LHCN-M2 (cell line): Measurements from ENCODE around the gene ZNF646. TPM values are rescaled to one million over a fixed set of nuclear protein-coding genes. Genes with fewer than 3 reads are reported as not detected.
A peak's percentile ranks its signal among the peaks of the same experiment; 100 is the strongest.
"Not testable (repeated sequence)": the region's sequence is repeated elsewhere in the genome, so short reads cannot be mapped to it uniquely, and the experiment has no call there.

ENCODE experiments used
- DNase-seq: peaks from one replicate; pipeline ENCODE4 v3.0.0-alpha.2; 2012; ENCODE audit warnings: low read depth
- total RNA-seq: library from RNA; depleted of rRNA; stranded (reverse); fragments of >200 nt; gene quantifications from 2 replicates; pipeline ENCODE4 v1.2.3, GENCODE V29; 2014

The ZNF646 gene
- total RNA-seq, 1 experiment from 2014 or later = 28.5 TPM

GRCh38 chr16:31083556-31083955 is 9.3 kb downstream of the ZNF646 start:
- no peak for DNase-seq

GRCh38 chr16:31083981-31084380 is 9.8 kb downstream of the ZNF646 start:
- DNase-seq = no peak

- DNase-seq = peak; percentile 70
Observed at GRCh38 chr16:31084584-31085302, 10.5 kb downstream of the ZNF646 start.

GRCh38 chr16:31085411-31085810 is 11.2 kb downstream of the ZNF646 start:
- no peak for DNase-seq

GRCh38 chr16:31085873-31086628 is 11.8 kb downstream of the ZNF646 start:
- peak; percentile 90 for DNase-seq

GRCh38 chr16:31086629-31086906 is 12.3 kb downstream of the ZNF646 start:
- DNase-seq = no peak

GRCh38 chr16:31087481-31087880 is 13.3 kb downstream of the ZNF646 start:
- DNase-seq = no peak

- DNase-seq = no peak
Observed at GRCh38 chr16:31087971-31088370, 13.7 kb downstream of the ZNF646 start.

- no peak for DNase-seq
Observed at GRCh38 chr16:31088459-31089183, 14.4 kb downstream of the ZNF646 start, which contains the start of gene PRSS53. TSS of gene PRSS53 (minus strand) at chr16:31088943. CDS start at chr16:31088809, 134 bp downstream.

GRCh38 chr16:31089199-31089598 is 15.0 kb downstream of the ZNF646 start:
- no peak for DNase-seq

GRCh38 chr16:31090540-31090939 is 16.3 kb downstream of the ZNF646 start:
- no peak for DNase-seq

- peak; percentile 60 for DNase-seq
Observed at GRCh38 chr16:31092330-31092729, 18.1 kb downstream of the ZNF646 start.

GRCh38 chr16:31093132-31093703 is 19.0 kb downstream of the ZNF646 start:
- DNase-seq = peak; percentile 82

GRCh38 chr16:31094088-31094423 is 19.8 kb downstream of the ZNF646 start:
- no peak for DNase-seq

GRCh38 chr16:31094424-31095120 is 20.4 kb downstream of the ZNF646 start, which contains the start of gene VKORC1:
TSS of gene VKORC1 (minus strand) at chr16:31094797. CDS start at chr16:31094729, 68 bp downstream.
- peak; percentile 98 for DNase-seq

- DNase-seq = peak; percentile 61
Observed at GRCh38 chr16:31099860-31100638, 25.8 kb downstream of the ZNF646 start.

- DNase-seq = not testable (repeated sequence)
Observed at GRCh38 chr16:31100876-31101641, 26.8 kb downstream of the ZNF646 start.

- peak; percentile 71 for DNase-seq
Observed at GRCh38 chr16:31105677-31106213, 31.5 kb downstream of the ZNF646 start.
